ENCODE results near the gene ZNF423. TPM values are rescaled to one million over a fixed set of nuclear protein-coding genes. Genes with fewer than 3 reads are reported as not detected.

The ZNF423 gene
- total RNA-seq, 1 donor from 2014 or later: not detected

- Mint-ChIP-seq H3K4me1 (peaks cover 17% of the 10 kb centered on the region), H3K27me3 (no peaks in the 10 kb centered on the region), H3K4me3 (no peak overlapping the region), H3K27ac (no peak overlapping the region), H3K36me3 (ENCODE audit: low read depth) (no peaks in the 10 kb centered on the region), H3K9me3 (no peaks in the 10 kb centered on the region)
- POLR2A ChIA-PET: no interaction called here
- intact Hi-C loops (cut with micrococcal nuclease): no loop called here
- no peak for TF ChIP-seq CTCF (IDR thresholded peaks at IDR 0.05)
- CTCF ChIA-PET: no interaction called here
- ATAC-seq (ENCODE audit: low read depth): no peak
- DNase-seq: no peak
These were observed 279.0 kb downstream of the ZNF423 start for GRCh38 chr16:49576941-49577340.

DNA sequence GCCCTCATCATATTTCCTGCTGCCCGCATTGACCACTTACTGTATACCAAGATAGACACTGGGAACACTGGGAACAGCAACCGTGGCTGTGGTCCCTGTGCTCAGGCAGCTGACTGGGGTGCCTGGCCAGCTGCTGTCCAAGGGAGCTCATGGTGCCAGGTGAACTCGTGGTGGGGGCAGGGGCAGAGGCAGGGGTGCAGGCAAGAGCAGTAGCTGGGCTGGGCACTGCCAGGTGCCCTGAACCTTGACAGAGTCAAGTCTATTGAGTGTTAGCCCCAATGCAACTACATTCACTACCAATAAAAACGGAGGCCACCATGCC, 279.8 kb downstream of the ZNF423 start:
- DNase-seq (no peak), ATAC-seq (ENCODE audit: low read depth) (no peak)
- ChIA-PET POLR2A (no interaction called here), CTCF (no interaction called here)
- Mint-ChIP-seq H3K36me3 (ENCODE audit: low read depth) (no peaks in the 10 kb centered on the region), H3K9me3 (no peaks in the 10 kb centered on the region), H3K4me1 (peaks cover 17% of the 10 kb centered on the region), H3K4me3 (no peak overlapping the region), H3K27me3 (no peaks in the 10 kb centered on the region), H3K27ac (peak overlapping the region; percentile 22)
- intact Hi-C loops (cut with micrococcal nuclease): no loop called here
- no peak for TF ChIP-seq CTCF (IDR thresholded peaks at IDR 0.05)

GRCh38 chr16:49575346-49576172, 280.4 kb downstream of the ZNF423 start:
- no peaks in the 10 kb centered on the region for H3K36me3 Mint-ChIP-seq (ENCODE audit: low read depth)
- no peaks in the 10 kb centered on the region for H3K27me3 Mint-ChIP-seq
- H3K27ac Mint-ChIP-seq: peak overlapping the region; percentile 72
- H3K4me3 Mint-ChIP-seq: peak overlapping the region; percentile 26
- ChIA-PET POLR2A (no interaction called here), CTCF (interaction anchor here (0.6 kb wide), 1 partner anchor 168 kb away, joined by 3 read pairs; no protein-coding TSS in a partner anchor)
- ATAC-seq (ENCODE audit: low read depth) (peak; percentile 99), DNase-seq (peak; percentile 19)
- peaks cover 17% of the 10 kb centered on the region for H3K4me1 Mint-ChIP-seq
- no peak for TF ChIP-seq CTCF (IDR thresholded peaks at IDR 0.05)
- intact Hi-C loops (cut with micrococcal nuclease): no loop called here
- H3K9me3 Mint-ChIP-seq: no peaks in the 10 kb centered on the region

DNA sequence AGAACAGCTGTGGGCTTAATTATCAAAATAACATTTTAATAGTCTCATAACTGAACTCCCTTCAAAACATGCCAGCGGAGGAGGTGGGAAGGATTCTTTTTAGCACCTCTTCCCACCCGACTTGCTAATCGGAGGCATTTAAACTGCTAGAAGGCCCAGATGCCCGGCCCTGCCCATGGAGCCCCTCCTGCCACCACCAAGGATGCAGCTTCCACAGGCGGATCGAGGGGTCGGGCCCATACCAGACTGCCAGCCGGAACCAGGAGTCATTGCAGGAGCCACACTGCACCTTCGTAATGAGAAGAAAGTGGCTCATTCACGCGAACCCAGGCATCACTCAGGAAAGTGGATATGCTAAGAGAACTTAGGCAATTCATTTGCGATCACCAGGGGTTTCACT, 281.1 kb downstream of the ZNF423 start:
- Mint-ChIP-seq H3K27ac (no peak overlapping the region), H3K4me1 (peaks cover 17% of the 10 kb centered on the region), H3K4me3 (no peak overlapping the region), H3K36me3 (ENCODE audit: low read depth) (no peaks in the 10 kb centered on the region), H3K9me3 (no peaks in the 10 kb centered on the region), H3K27me3 (no peaks in the 10 kb centered on the region)
- DNase-seq: no peak
- ATAC-seq (ENCODE audit: low read depth): no peak
- intact Hi-C loops (cut with micrococcal nuclease): no loop called here
- no peak for TF ChIP-seq CTCF (IDR thresholded peaks at IDR 0.05)
- CTCF ChIA-PET: interaction anchor here (0.6 kb wide), 1 partner anchor 167 kb away, joined by 3 read pairs; no protein-coding TSS in a partner anchor
- POLR2A ChIA-PET: no interaction called here

- POLR2A ChIA-PET: no interaction called here
- CTCF ChIA-PET: no interaction called here
These were observed 288.0 kb downstream of the ZNF423 start for GRCh38 chr16:49567950-49568349.

More at GRCh38 chr16:49567950-49568349, 288.0 kb downstream of the ZNF423 start:
- DNase-seq (no peak), ATAC-seq (ENCODE audit: low read depth) (no peak)
- H3K27ac Mint-ChIP-seq: no peak overlapping the region
- no peaks in the 10 kb centered on the region for H3K27me3 Mint-ChIP-seq
- H3K4me1 Mint-ChIP-seq: no peaks in the 10 kb centered on the region
- TF ChIP-seq CTCF (IDR thresholded peaks at IDR 0.05): no peak
- H3K36me3 Mint-ChIP-seq (ENCODE audit: low read depth): no peaks in the 10 kb centered on the region
- intact Hi-C loops (cut with micrococcal nuclease): no loop called here
- H3K9me3 Mint-ChIP-seq: no peaks in the 10 kb centered on the region
- H3K4me3 Mint-ChIP-seq: no peak overlapping the region

Data from activated B cell treated with CpG ODN at 0.5 μM for 24 hours (primary cell).